SK-N-SH treated with all-trans-retinoic acid at 6 μM for 48 hours (cell line): ENCODE data around the gene TMEM116.

Experiments
- ARNTL ChIP-seq: fragments of 450-650 bp; formaldehyde crosslinking; IDR thresholded peaks from 2 replicates; pipeline ENCODE4 v1.5.0; 2020; ENCODE audit warnings: low read depth, mild to moderate bottlenecking, moderate library complexity, borderline replicate concordance
- BACH2 ChIP-seq: fragments of 250-450 bp; sonication (Bioruptor Pico); IDR thresholded peaks from 2 replicates; pipeline ENCODE4 v1.9.0; 2021; ENCODE audit warnings: mild to moderate bottlenecking, borderline replicate concordance
- CREB5 ChIP-seq: fragments of 250-450 bp; sonication (Bioruptor Pico); IDR thresholded peaks from 2 replicates; pipeline ENCODE4 v1.5.1; 2020; ENCODE audit warnings: low read depth, mild to moderate bottlenecking, moderate library complexity
- CSDC2 ChIP-seq: fragments of 250-450 bp; sonication (Bioruptor Pico); IDR thresholded peaks from 2 replicates; pipeline ENCODE4 v1.5.0; 2020; ENCODE audit warnings: mild to moderate bottlenecking, moderate library complexity
- ISL1 ChIP-seq: fragments of 250-450 bp; sonication (Bioruptor Pico); IDR thresholded peaks from 2 replicates; pipeline ENCODE4 v2.1.2; 2022; ENCODE audit warnings: mild to moderate bottlenecking, moderate library complexity
- PATZ1 ChIP-seq: fragments of 250-450 bp; sonication (Bioruptor Pico); IDR thresholded peaks from 2 replicates; pipeline ENCODE4 v1.8.0; 2020; ENCODE audit warnings: mild to moderate bottlenecking, moderate library complexity, borderline replicate concordance
- SNAI2 ChIP-seq: fragments of 250-450 bp; sonication (Bioruptor Pico); IDR thresholded peaks from 2 replicates; pipeline ENCODE4 v1.5.0; 2020; ENCODE audit warnings: mild to moderate bottlenecking, moderate library complexity
- TCF4 ChIP-seq: fragments of 250-450 bp; sonication (Bioruptor Pico); IDR thresholded peaks from 2 replicates; pipeline ENCODE4 v1.8.0; 2021; ENCODE audit warnings: mild to moderate bottlenecking, moderate library complexity, borderline replicate concordance
- ZC3H10 ChIP-seq: fragments of 250-450 bp; sonication (Bioruptor Pico); IDR thresholded peaks from 2 replicates; pipeline ENCODE4 v1.5.1; 2021; ENCODE audit warnings: mild to moderate bottlenecking, moderate library complexity
- ZFP3 ChIP-seq: fragments of 250-450 bp; sonication (Bioruptor Pico); IDR thresholded peaks from 2 replicates; pipeline ENCODE4 v1.5.0; 2020; ENCODE audit warnings: mild to moderate bottlenecking, moderate library complexity
- ZFP30 ChIP-seq: fragments of 450-650 bp; formaldehyde crosslinking; IDR thresholded peaks from 2 replicates; pipeline ENCODE4 v1.5.0; 2022; ENCODE audit warnings: mild to moderate bottlenecking, moderate library complexity
- TF ChIP-seq, protein P1 (sequence below): fragments of 250-450 bp; sonication (Bioruptor Pico); IDR thresholded peaks from 2 replicates; pipeline ENCODE4 v1.5.1; 2021; ENCODE audit warnings: mild to moderate bottlenecking, moderate library complexity

GRCh38 chr12:112031472-112031871 is 18.5 kb upstream of the TMEM116 start:
- TF ChIP-seq PATZ1 (CRISPR knock-in tag) (no peak), ZFP30 (CRISPR knock-in tag) (no peak), TCF4 (CRISPR knock-in tag) (no peak), CREB5 (no peak), SNAI2 (CRISPR knock-in tag) (no peak), BACH2 (CRISPR knock-in tag) (no peak), ISL1 (CRISPR knock-in tag) (no peak), CSDC2 (CRISPR knock-in tag) (no peak), ZC3H10 (no peak), ARNTL (no peak), ZFP3 (CRISPR knock-in tag) (no peak)
- TF ChIP-seq, protein P1, sequence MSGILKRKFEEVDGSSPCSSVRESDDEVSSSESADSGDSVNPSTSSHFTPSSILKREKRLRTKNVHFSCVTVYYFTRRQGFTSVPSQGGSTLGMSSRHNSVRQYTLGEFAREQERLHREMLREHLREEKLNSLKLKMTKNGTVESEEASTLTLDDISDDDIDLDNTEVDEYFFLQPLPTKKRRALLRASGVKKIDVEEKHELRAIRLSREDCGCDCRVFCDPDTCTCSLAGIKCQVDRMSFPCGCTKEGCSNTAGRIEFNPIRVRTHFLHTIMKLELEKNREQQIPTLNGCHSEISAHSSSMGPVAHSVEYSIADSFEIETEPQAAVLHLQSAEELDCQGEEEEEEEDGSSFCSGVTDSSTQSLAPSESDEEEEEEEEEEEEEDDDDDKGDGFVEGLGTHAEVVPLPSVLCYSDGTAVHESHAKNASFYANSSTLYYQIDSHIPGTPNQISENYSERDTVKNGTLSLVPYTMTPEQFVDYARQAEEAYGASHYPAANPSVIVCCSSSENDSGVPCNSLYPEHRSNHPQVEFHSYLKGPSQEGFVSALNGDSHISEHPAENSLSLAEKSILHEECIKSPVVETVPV (CRISPR knock-in tag): no peak
